SK-N-SH (cell line): ENCODE results near the gene TAS2R41. TPM values are rescaled to one million over a fixed set of nuclear protein-coding genes. Genes with fewer than 3 reads are reported as not detected.

ENCODE experiments used
- CTCF ChIP-seq: fragments of 200-600 bp; sonication (generic); IDR thresholded peaks from 2 replicates; pipeline ENCODE4 v1.6.1; 2017; ENCODE audit warnings: antibody characterized with exemption, mild to moderate bottlenecking, moderate library complexity
- ELF1 ChIP-seq: IDR thresholded peaks from 2 replicates; pipeline ENCODE4 v1.4.0; 2012
- EP300 ChIP-seq, 2 experiments: IDR thresholded peaks; 2 replicates each; pipeline versions ENCODE4 v1.4.0 to v1.6.1; 2012; ENCODE audit warnings: borderline replicate concordance in 1 of 2, low read depth in 1 of 2, low read length in 1 of 2
- EZH2phosphoT487 ChIP-seq: fragments of 200-600 bp; sonication (generic); IDR thresholded peaks from 2 replicates; pipeline ENCODE4 v1.6.1; 2017; ENCODE audit warnings: low read depth, mixed run types, mild to moderate bottlenecking, antibody characterized with exemption, moderate library complexity, borderline replicate concordance
- FOXM1 ChIP-seq: IDR thresholded peaks from 2 replicates; pipeline ENCODE4 v1.4.0; 2012; ENCODE audit warnings: low read depth, mild to moderate bottlenecking
- GATA2 ChIP-seq: sonication (generic); formaldehyde crosslinking; IDR thresholded peaks from 2 replicates; pipeline ENCODE4 v1.5.0; 2020; ENCODE audit warnings: mild to moderate bottlenecking, missing genetic modification reagents
- JUND ChIP-seq: IDR thresholded peaks from 2 replicates; pipeline ENCODE4 v1.4.0; 2012
- MAX ChIP-seq: IDR thresholded peaks from 2 replicates; pipeline ENCODE4 v1.4.0; 2012; ENCODE audit warnings: low read depth
- NRF1 ChIP-seq: IDR thresholded peaks from 2 replicates; pipeline ENCODE4 v1.6.1; 2012; ENCODE audit warnings: low read depth, mild to moderate bottlenecking, low read length
- PBX3 ChIP-seq: IDR thresholded peaks from 2 replicates; pipeline ENCODE4; 2012
- POLR2AphosphoS5 ChIP-seq: IDR thresholded peaks from 2 replicates; pipeline ENCODE4 v1.6.1; 2012; ENCODE audit warnings: low read depth, low read length
- RAD21 ChIP-seq: IDR thresholded peaks from 2 replicates; pipeline ENCODE4 v1.6.1; 2012; ENCODE audit warnings: mild to moderate bottlenecking, low read length
- RCOR1 ChIP-seq: fragments of 150-350 bp; IDR thresholded peaks from 2 replicates; pipeline ENCODE4 v1.6.1; 2017; ENCODE audit warnings: antibody characterized with exemption, low read length
- REST ChIP-seq: IDR thresholded peaks from 2 replicates; pipeline ENCODE4 v1.6.1; 2012; ENCODE audit warnings: mild to moderate bottlenecking, low read depth, low read length, moderate library complexity
- SIN3A ChIP-seq: IDR thresholded peaks from 2 replicates; pipeline ENCODE4 v1.6.1; 2012; ENCODE audit warnings: low read depth, mild to moderate bottlenecking, low read length, moderate library complexity, borderline replicate concordance
- TAF1 ChIP-seq: IDR thresholded peaks from 2 replicates; pipeline ENCODE4 v1.6.1; 2012; ENCODE audit warnings: low read depth, mild to moderate bottlenecking, low read length, moderate library complexity, borderline replicate concordance
- TCF12 ChIP-seq: IDR thresholded peaks from 2 replicates; pipeline ENCODE4 v1.4.0; 2012
- TEAD4 ChIP-seq: IDR thresholded peaks from 2 replicates; pipeline ENCODE4 v1.4.0; 2012; ENCODE audit warnings: mild to moderate bottlenecking, borderline replicate concordance; ENCODE audit not compliant: insufficient read depth
- USF2 ChIP-seq: fragments of 150-350 bp; IDR thresholded peaks from 2 replicates; pipeline ENCODE4 v1.6.1; 2017; ENCODE audit warnings: antibody characterized with exemption, low read length, low read depth, borderline replicate concordance
- YY1 ChIP-seq: IDR thresholded peaks from 2 replicates; pipeline ENCODE4 v1.4.0; 2012; ENCODE audit warnings: low read depth, mild to moderate bottlenecking
- ZBTB33 ChIP-seq: IDR thresholded peaks from 2 replicates; pipeline ENCODE4 v1.4.0; 2012; ENCODE audit warnings: low read depth, borderline replicate concordance
- polyA plus RNA-seq, 3 experiments: library from polyadenylated mRNA; depleted of rRNA; stranded (reverse); fragments of >200 nt; gene quantifications; 2 replicates each; pipeline ENCODE4 v1.2.3, GENCODE V29; 2012

The TAS2R41 gene
- polyA plus RNA-seq, 1 of the 3 experiments (the other 2 are of a cell fraction) = not detected

- TF ChIP-seq REST = no peak
- TF ChIP-seq NRF1 = no peak
- TF ChIP-seq GATA2 (CRISPR knock-in tag) = no peak
- TF ChIP-seq EP300 (IDR thresholded peaks at IDR 0.05; ENCODE audit: borderline replicate concordance in 1 of 2, low read depth in 1 of 2, low read length in 1 of 2) = peak in 1 of 2 experiments; percentile 41; a peak in 1 of 4 replicates
- no peak for TF ChIP-seq RCOR1
- no peak for TF ChIP-seq ZBTB33
- TF ChIP-seq CTCF = no peak
- TF ChIP-seq POLR2AphosphoS5 = no peak
- 0 out of 2 replicates have a peak, but pooled peaks have one; percentile 41 for TF ChIP-seq TAF1
- TF ChIP-seq FOXM1 = no peak
- no peak for TF ChIP-seq USF2
- peak; percentile 61 for TF ChIP-seq JUND
- no peak for TF ChIP-seq RAD21
- peak; percentile 14; the same call in 1 of the 2 replicates for TF ChIP-seq PBX3
- TF ChIP-seq TEAD4 = peak; percentile 60; the same call in 1 of the 2 replicates
- no peak for TF ChIP-seq EZH2phosphoT487
- 0 out of 2 replicates have a peak, but pooled peaks have one; percentile 33 for TF ChIP-seq SIN3A
- TF ChIP-seq YY1 = no peak
- TF ChIP-seq TCF12 = peak; percentile 64
- no peak for TF ChIP-seq MAX
- no peak for TF ChIP-seq ELF1
- TF ChIP-seq, all 33 proteins: peak for 8
Measured at GRCh38 chr7:143492799-143493739, 15.4 kb downstream of the TAS2R41 start (continued).
